Stimulated activated CD8-positive, alpha-beta memory T cell treated with anti-CD3 and anti-CD28 coated beads, Interleukin-4, amount 100 ng/mL, for 48 hours (primary cell): ENCODE data around the gene CACNA1I.
A peak's percentile ranks its signal among the peaks of the same experiment; 100 is the strongest.

Experiments used
- DNase-seq: peaks from one replicate; pipeline ENCODE4 v3.0.0-alpha.2; 2020

Gene CACNA1I

GRCh38 chr22:39600491-39601179 lies 30.1 kb downstream of the CACNA1I start:
- no peak for DNase-seq

- DNase-seq = no peak
Measured at GRCh38 chr22:39601180-39601535, 30.6 kb downstream of the CACNA1I start.

- DNase-seq = no peak
Measured at GRCh38 chr22:39603345-39603744, 32.8 kb downstream of the CACNA1I start.

DNA sequence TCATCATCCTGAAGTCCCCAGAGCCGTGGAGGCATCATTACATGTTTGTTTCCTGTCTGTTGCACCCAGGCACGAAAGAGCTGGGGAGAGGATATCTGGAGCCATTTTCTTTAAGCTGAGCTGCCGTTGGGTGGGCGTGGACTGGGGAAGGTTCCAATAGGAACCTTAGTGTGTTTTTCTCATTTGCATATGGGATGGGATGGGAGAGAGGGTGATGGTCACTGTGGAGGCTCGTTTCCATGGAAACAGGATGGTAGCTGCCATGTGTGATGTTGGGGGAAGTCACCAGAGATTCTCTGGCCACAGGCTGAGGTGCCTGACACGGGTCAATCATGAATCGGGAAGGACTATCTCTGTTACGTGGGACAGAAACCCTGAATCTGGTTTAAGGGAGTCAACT lies 39.7 kb downstream of the CACNA1I start:
- DNase-seq = no peak

GRCh38 chr22:39610766-39611165 lies 40.2 kb downstream of the CACNA1I start:
- DNase-seq = no peak

DNA sequence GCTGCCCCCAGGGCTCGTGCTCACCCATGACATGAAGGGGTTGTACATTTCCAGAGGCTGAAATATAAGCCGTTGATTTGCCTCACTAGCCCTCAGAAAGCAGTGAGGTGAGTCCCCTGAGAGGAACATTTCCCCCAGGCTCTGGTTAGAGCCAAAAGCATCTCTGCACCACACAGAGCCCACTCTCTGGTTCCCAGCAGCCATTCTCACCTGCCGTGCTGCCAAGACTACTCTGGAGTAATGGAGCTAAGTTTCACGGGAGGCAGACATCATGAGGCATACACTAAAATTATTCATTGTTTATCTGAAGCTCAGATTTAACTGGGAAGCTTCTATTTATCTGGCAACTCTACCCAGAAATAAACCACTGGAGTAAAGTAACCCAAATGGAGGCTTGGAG lies 40.8 kb downstream of the CACNA1I start:
- no peak for DNase-seq

- DNase-seq = no peak
Measured at GRCh38 chr22:39612811-39613548, 42.4 kb downstream of the CACNA1I start.

DNA sequence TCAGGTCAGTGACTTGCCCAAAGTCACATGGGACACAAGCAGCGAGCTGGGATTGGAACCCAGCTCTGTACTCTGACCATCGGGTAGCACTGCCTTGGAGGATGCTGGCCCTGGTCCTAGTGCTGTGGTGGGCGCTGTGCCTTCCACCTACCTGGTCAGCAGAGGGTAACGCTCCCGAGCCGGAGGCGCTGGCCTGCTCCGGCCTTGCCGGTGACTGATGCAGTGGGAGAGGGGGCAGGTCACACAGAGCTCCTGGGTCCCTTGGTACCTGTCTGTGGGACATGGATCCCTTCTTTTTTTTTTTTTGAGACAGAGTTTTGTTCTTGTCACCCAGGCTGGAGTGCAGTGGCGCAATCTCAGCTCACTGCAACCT lies 43.0 kb downstream of the CACNA1I start:
- no peak for DNase-seq

GRCh38 chr22:39614442-39614841 lies 43.9 kb downstream of the CACNA1I start:
- DNase-seq = no peak

DNA sequence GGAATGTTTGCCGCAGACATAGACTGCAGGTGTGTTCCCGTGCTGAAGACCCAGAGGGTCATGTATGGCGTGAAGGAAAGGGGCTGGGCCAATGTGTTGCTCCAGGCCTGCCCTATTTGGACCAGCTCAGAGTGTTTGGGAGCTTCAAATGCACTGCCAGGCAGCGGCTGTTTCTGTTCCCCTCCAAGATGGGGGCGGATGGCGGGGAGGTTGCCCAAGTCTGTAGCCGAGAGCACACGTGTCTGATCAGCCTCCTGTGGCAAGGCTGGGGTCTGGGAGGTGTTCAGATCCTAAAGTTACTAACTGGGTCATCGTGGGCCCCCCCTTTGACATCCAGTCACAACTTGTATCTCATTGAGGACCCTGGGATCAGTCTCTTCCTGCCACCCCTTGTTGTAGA lies 45.5 kb downstream of the CACNA1I start:
- DNase-seq = no peak

- DNase-seq = no peak
Measured at GRCh38 chr22:39616781-39617180, 46.2 kb downstream of the CACNA1I start.

DNA sequence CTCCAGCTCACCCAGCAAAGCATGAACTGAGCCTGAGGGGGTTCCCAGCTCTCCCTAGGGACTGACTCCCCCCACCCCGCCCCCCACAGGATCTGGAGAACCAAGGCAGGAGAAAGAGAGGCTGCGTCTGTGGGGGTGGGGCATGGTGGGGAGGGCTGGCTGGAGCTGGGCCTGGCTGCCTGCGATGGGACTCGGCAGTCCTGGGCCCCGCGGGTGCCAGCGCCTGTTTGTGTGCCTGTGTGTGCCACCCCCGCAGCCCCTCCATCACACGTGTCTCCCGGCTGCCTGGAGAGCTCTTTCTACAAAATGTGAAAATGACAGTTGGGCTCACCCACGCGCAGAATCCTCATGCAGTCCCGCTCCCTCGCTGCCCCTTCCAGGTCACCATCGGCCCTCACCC lies 46.8 kb downstream of the CACNA1I start:
- DNase-seq = no peak

GRCh38 chr22:39617970-39618757 lies 47.6 kb downstream of the CACNA1I start:
- DNase-seq = no peak

GRCh38 chr22:39618996-39619530 lies 48.5 kb downstream of the CACNA1I start:
- DNase-seq = no peak

DNA sequence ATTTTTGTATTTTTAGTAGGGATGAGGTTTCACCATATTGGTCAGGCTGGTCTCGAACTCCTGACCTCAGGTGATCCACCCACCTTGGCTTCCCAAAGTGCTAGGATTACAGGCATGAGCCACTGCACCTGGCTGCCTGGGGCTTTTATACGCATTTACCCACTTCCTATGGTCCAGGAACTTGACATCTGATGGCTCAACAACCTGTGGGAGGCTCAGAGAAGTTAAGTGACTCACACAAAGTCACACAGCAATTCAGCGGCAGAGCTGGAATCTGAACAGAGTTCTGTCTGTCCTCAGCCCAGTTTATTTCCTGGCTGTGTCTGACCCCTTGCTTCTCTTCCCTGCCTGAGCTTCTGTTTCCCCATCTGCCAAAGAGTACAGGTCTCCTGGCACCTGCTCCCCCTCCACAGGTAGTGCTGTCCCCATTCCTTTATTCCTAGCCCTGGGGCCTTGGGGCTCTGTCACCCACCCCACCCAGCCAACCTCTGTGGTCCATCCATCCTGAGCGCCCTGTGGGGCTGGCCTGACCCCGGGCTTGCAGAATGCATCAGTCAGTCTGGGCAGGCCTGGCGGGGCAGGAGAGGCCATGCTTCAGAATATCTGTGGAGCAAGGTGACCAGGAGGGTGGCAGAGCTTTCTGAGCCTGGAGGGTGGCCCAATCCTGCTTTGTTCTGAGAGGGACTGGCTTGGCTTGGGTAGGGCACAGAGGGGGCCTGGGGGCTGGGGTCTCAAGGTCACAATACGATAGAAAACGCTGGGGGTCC lies 50.6 kb downstream of the CACNA1I start:
- DNase-seq = no peak

DNA sequence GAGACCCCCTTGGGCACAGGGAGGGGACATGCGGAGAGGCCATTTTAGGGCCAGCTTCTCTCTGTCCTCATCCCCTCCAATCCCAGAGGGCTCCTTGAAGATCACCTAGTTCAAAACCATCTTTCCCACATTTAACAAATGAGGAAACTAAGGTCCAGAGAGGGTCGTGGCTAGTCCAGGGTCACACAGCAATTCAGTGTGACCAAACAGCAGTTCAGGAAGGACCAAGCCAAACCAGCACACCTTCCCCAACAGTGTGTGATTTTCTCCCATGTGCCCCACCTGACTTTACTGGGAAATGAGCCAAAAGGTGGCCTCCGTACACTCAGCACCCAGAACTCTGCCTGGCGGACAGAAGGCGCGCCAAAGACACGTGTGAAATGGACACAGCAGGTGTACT lies 51.3 kb downstream of the CACNA1I start:
- no peak for DNase-seq

- peak; percentile 85 for DNase-seq
Measured at GRCh38 chr22:39622881-39623367, 52.4 kb downstream of the CACNA1I start.

DNA sequence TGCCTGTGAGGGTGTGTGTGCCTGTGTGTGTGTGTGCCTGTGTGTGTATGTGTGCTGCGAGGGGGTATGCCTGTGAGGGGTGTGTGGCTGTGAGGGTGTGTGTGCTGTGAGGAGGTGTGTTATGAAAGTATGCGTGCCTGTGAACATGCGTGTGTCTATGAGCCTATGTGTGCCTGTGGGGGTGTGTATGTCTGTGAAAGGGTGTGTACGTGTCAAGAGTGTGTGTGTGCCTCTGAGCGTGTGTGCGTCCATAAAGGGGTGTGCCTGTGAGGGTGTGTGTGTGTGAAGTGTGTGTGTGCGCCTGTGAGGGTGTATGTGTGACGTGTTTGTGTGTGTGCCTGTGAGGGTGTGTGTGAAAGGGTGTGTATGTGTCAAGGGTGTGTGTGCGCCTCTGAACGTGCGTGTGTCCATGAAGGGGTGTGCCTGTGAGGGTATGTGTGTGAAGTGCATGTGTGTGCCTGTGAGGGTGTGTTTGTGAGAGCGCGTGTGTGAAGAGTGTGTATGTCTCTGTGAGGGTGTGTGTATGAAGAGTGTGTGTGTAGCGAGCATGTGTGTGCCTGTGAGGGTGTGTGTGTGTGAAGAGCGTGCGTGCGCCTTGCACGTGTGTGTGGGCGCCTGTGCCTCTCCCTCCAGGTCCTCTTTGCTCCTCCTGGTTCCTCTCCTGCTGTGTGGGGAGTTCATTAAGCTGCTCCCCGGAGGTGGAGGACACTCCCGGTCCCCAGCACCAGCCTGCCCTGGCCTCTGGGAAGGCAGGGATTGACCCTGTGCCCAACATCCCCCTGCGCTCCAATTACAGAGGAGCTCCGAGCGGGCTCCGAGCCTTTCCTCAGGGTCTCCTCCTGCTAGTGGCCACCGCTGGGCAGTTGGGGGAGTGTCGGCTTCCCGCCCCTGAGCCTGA lies 53.3 kb downstream of the CACNA1I start:
- DNase-seq = no peak

- DNase-seq = no peak
Measured at GRCh38 chr22:39624501-39624821, 53.9 kb downstream of the CACNA1I start.

DNA sequence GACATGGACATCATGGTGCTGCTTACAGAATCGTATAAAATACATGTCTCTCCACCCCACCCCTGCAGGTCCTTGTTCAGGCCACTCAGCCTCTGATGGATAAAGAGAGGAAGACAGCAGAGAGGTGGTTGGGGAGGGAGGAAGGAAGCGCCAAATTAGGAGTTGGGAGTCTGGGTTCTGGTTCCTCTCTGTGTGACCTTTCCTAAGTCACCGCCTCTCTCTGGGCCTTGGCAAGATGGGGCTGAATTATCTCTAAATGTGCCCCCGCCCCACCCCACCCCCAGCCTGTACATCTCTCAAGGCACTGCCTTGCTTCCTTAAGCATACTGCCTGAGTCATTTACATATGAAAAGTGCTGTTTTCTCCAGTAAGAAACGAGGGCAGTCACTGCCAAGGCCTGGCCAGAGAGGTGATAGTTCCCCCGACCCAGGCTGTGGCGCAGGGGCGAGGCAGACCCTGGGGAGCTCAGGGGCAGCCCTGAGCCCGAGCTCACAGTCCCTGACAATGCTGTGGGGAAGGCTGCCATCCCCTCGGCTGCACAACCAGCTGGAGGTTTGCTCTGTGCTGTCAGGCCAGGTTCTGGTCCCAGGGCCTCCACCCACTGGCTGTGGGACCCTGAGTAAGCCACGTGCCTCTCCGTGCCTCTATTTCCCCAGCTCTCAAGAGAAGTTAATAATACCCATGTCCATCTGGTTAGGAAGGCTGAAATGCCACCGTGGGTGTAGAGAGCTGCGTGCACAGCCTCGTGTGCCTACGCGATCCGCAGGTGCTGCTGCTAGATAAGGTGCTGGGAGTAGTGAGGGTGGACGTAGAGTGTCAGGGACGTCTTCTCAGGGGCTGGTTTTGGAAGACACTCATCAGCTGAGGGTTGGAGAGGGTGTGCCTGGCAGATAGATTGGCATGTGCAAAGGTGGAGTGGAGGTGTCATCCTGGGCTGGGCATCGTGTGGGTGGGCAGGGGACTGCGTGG lies 55.3 kb downstream of the CACNA1I start:
- no peak for DNase-seq

- DNase-seq = no peak
Measured at GRCh38 chr22:39627208-39627607, 56.7 kb downstream of the CACNA1I start.
